GM12873 (cell line): ENCODE data around the gene ATF7.

Source experiments
- TF ChIP-seq, protein P1 (sequence below): IDR thresholded peaks from 2 replicates; pipeline ENCODE4 v1.5.1; 2012; ENCODE audit warnings: low read depth, mild to moderate bottlenecking, moderate library complexity, low read length, control low read depth; ENCODE audit not compliant: insufficient read depth; ENCODE audit errors: missing control alignments

Gene ATF7

DNA sequence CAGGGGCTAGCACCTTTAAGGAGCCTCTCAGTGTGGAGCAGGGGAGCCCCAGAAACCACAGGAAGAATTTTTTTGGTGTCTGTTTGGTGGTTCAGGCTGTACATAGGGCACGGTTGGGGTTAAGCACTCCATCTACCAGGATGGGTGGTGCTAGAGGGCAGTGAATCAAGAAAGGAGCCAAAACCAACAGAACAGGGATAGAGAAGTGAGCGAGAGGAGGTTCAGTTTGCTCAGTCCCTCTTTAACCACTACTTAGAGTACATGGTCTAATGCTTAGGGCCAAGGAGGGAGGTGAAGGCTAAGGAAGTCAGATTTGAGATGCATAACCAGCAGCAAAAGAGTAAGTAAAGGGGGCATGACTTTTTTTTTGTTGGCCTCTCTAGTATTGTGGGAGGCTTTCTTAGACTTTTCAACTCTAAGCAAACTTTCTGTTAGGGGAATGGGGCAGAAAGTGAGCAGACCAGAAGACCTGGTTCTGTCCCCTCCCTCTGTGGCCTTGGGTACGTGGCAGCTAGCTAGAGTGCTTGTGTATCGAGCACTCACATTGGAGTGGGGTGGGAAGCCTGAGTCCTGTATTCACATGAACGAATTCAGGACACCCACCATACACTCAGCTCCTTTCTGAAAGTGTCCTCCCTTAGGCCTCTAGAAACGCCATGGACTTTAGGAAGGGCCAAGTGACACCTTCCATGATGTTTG is 112.3 kb downstream of the ATF7 start:
- TF ChIP-seq, protein P1, sequence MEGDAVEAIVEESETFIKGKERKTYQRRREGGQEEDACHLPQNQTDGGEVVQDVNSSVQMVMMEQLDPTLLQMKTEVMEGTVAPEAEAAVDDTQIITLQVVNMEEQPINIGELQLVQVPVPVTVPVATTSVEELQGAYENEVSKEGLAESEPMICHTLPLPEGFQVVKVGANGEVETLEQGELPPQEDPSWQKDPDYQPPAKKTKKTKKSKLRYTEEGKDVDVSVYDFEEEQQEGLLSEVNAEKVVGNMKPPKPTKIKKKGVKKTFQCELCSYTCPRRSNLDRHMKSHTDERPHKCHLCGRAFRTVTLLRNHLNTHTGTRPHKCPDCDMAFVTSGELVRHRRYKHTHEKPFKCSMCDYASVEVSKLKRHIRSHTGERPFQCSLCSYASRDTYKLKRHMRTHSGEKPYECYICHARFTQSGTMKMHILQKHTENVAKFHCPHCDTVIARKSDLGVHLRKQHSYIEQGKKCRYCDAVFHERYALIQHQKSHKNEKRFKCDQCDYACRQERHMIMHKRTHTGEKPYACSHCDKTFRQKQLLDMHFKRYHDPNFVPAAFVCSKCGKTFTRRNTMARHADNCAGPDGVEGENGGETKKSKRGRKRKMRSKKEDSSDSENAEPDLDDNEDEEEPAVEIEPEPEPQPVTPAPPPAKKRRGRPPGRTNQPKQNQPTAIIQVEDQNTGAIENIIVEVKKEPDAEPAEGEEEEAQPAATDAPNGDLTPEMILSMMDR: no peak

DNA sequence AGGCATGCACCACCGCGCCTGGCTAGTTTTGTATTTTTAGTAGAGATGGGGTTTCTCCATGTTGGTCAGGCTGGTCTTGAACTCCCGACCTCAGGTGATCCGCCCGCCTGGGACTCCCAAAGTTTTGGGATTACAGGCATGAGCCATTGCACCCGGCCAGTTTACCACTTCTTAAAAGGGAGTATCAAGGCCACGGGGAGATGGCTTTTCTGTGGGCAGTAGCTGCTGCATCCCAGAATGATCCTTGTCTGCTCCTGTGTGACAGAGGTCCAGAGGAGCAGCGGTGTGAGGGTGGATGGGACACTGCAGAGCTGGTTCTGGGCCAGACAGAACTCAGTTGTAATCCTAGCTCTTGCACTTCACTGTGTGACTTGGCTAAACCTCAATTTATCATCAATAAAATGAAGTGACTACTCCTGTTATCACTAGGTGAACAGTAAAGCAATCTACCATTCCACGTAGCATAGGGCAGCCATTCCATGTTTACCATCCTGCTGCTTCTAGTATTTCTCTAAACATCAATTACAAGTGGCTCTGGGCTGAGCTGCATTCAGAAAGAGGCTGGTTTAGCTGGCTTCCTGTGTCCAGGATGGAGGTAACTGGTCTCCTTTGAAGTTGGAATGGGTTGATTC is 115.9 kb downstream of the ATF7 start:
- TF ChIP-seq, protein P1: no peak

DNA sequence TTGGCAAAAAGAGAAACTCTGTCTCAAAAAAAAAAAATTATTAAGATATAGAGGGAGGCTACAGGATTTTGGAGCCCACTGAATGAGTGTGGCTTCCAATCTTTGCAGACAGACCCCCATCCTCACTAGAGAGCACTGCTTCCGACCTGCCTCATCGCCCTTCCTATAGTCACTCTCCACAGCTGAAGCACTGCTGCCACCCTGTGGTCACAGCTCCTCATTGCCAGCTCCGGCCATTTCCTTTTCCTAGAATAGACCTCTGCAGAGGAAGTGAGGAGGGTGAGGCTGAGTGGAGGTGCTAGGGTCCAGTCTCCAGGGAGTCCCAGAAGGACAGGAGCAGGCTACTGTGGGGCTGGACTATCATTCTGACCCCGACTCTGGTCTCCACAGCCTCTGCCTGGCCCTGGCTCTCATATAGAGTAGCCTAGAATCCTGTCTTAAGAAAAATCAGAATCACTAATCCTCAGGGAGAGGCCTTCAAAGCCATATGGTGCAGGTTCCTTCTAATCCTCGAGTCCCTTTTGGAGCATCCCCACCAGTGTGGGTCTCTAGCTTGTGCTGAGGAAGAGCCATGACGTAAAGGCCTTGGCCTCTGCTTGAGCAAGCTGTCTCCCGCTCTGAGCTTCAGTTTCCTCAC is 117.5 kb downstream of the ATF7 start:
- TF ChIP-seq, protein P1: peak; percentile 96

DNA sequence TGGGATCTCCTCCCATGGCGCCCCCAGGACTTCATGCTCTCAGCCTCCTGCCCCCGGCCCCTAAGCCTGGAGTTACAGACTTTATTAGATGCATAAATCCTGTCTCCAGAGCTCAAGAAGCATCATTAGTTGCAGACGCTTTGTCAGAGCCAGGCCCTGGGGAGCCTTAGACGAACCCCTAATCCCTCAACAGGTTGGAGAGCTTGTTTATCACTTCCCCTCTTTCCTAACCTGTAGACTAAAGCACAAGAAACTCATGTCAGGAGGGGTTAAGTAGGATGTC is 118.6 kb downstream of the ATF7 start:
- TF ChIP-seq, protein P1: no peak

DNA sequence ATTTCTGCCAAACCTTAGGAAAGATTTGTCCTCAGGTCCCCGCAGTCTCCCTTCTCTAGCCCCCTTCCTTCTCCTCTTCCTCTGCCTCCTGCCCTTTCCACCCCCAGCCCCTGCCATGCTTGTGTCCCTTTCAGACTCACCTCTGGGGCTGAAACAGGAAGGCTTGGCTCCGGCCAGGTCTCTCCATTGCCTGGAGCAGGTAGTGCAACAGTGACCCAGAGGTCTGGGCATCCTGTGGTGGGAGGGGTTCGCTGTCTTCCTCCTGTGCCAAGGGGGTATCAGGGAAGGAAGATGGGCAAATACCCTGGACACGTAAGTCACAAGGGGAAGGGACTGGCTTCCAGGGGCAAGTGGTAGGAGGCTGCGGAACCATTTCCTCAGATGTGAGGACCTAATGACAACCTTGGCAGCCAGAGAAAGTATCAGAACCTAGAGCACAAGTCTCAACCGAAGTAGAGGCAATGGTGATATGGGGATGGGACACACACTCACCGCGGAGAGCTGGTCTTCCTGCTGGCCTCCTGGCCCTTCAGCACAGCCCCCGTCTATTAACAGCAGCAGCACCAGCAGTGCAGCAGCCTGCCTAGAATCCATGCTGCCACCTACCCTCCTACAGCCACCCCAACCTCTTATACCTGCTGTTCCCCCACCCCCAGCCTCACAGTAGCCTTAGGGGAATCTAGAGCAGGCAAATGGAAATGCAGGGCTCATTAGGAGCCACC is 119.1 kb downstream of the ATF7 start, which contains the start of gene NPFF:
NPFF (minus strand) TSS at position 604 of the 722 bp plus-strand sequence; CDS start at position 594, 10 bp downstream.
- TF ChIP-seq, protein P1: no peak

DNA sequence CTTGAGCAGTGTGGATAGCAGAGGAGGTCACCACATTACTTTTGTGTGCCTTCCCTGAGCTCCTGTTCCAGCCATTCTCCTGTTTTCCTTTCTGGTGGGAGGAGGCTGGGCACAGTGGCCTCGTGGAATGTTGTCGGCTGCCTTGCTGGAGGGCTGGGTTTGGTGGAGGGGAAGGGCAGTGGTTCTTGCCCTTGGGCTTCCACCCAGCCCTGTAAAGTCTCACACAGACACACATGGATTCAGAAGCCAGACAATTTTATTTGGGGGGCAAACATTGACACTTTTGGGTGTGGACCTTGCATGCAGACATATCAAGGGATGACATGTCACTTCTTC is 119.8 kb downstream of the ATF7 start:
- TF ChIP-seq, protein P1: no peak
